Liver (tissue), 9 donors: ENCODE measurements around the gene GABBR2. TPM values are rescaled to one million over a fixed set of nuclear protein-coding genes. Genes with fewer than 3 reads are reported as not detected.

Experiments
- DNase-seq: peaks from one replicate; pipeline ENCODE4 v3.0.0-alpha.2; 2017; ENCODE audit warnings: low spot score
- H3K27ac ChIP-seq, 2 donors: one replicate each; pipeline ENCODE4 v1.7.0; 2013; ENCODE audit warnings: inconsistent platforms in 2 of 2, low read length in 2 of 2, control low read depth in 1 of 2, low read depth in 1 of 2, mild to moderate bottlenecking in 1 of 2
- H3K27me3 ChIP-seq, 4 donors: one replicate each; pipeline versions ENCODE4 v1.6.1 to v1.7.0; 2013; ENCODE audit warnings: low read length in 3 of 4, inconsistent platforms in 1 of 4, mild to moderate bottlenecking in 1 of 4, moderate library complexity in 1 of 4; ENCODE audit not compliant: control insufficient read depth in 4 of 4, insufficient read depth in 4 of 4
- H3K36me3 ChIP-seq, 4 donors: one replicate each; pipeline versions ENCODE4 v1.6.1 to v1.7.0; 2013; ENCODE audit warnings: low read length in 3 of 4, mild to moderate bottlenecking in 3 of 4, low read depth in 1 of 4, moderate library complexity in 1 of 4; ENCODE audit not compliant: control insufficient read depth in 4 of 4, insufficient read depth in 3 of 4
- H3K4me1 ChIP-seq, 4 donors: one replicate each; pipeline versions ENCODE4 v1.6.1 to v1.7.0; 2013; ENCODE audit warnings: low read length in 3 of 4, mild to moderate bottlenecking in 3 of 4, moderate library complexity in 1 of 4; ENCODE audit not compliant: control insufficient read depth in 4 of 4, insufficient read depth in 4 of 4
- H3K4me3 ChIP-seq, 3 donors: one replicate each; pipeline versions ENCODE4 v1.6.1 to v1.7.0; 2013; ENCODE audit warnings: low read length in 3 of 3, control low read depth in 1 of 3, low read depth in 1 of 3, mild to moderate bottlenecking in 1 of 3
- H3K9ac ChIP-seq, 2 donors: one replicate each; pipeline ENCODE4 v1.7.0; 2013; ENCODE audit warnings: low read length in 2 of 2, mild to moderate bottlenecking in 2 of 2, moderate library complexity in 2 of 2, control low read depth in 1 of 2, low read depth in 1 of 2
- H3K9me3 ChIP-seq, 4 donors: one replicate each; pipeline versions ENCODE4 v1.6.1 to v1.7.0; 2013; ENCODE audit warnings: low read length in 3 of 4; ENCODE audit not compliant: control insufficient read depth in 4 of 4
- EGR1 ChIP-seq, 2 donors: IDR thresholded peaks; 2 replicates each; pipeline ENCODE4 v1.6.1; 2016 to 2018; ENCODE audit warnings: antibody characterized with exemption in 2 of 2, low read depth in 2 of 2
- FOXA2 ChIP-seq: IDR thresholded peaks from 2 replicates; pipeline ENCODE4 v1.6.1; 2016; ENCODE audit warnings: antibody characterized with exemption
- GABPA ChIP-seq, 2 donors: IDR thresholded peaks in 1 of 2; conservative IDR thresholded peaks in 1 of 2; 2 replicates each; pipeline ENCODE4 v1.6.1; 2016; ENCODE audit warnings: antibody characterized with exemption in 2 of 2, mild to moderate bottlenecking in 1 of 2, moderate library complexity in 1 of 2
- HNF4A ChIP-seq, 2 donors: conservative IDR thresholded peaks; 2 replicates each; pipeline ENCODE4 v1.6.1; 2016; ENCODE audit warnings: antibody characterized with exemption in 2 of 2, mild to moderate bottlenecking in 2 of 2
- NR2F2 ChIP-seq: IDR thresholded peaks from 2 replicates; pipeline ENCODE4 v1.6.1; 2016; ENCODE audit warnings: antibody characterized with exemption
- RAD21 ChIP-seq, 2 donors: IDR thresholded peaks; 2 replicates each; pipeline ENCODE4 v1.6.1; 2016; ENCODE audit warnings: antibody characterized with exemption in 2 of 2, mild to moderate bottlenecking in 2 of 2
- RXRA ChIP-seq, 2 donors: IDR thresholded peaks; 2 replicates each; pipeline ENCODE4 v1.6.1; 2017 to 2018; ENCODE audit warnings: antibody characterized with exemption in 2 of 2, mild to moderate bottlenecking in 1 of 2
- SP1 ChIP-seq: IDR thresholded peaks from 2 replicates; pipeline ENCODE4 v1.6.1; 2018; ENCODE audit warnings: antibody characterized with exemption, mild to moderate bottlenecking
- YY1 ChIP-seq: IDR thresholded peaks from 2 replicates; pipeline ENCODE4 v1.6.1; 2016; ENCODE audit warnings: antibody characterized with exemption, mild to moderate bottlenecking
- WGBS: extraction: QIAGEN DNeasy Blood & Tissue Kit; methylation state at CpG from one replicate; pipeline ENCODE4 v1.1.7; 2013; 5-methylcytosine and 5-hydroxymethylcytosine counted together
- polyA plus RNA-seq, 2 donors: library from polyadenylated mRNA; stranded (reverse) in 1 of 2; unstranded in 1 of 2; fragments of 200-250 nt in 1 of 2; fragments of >200 nt in 1 of 2; fragmentation: Nextera tagmentation in 1 of 2; extraction: Ambion mirVana in 1 of 2; gene quantifications; one replicate each; pipeline versions ENCODE4 v1.2.1 to v1.2.3, GENCODE V29; 2013 to 2015
- total RNA-seq, 2 donors: library from RNA; depleted of rRNA; stranded (reverse); fragments of >200 nt; gene quantifications; one replicate each; pipeline ENCODE4 v1.2.3, GENCODE V29; 2014
- TF ChIP-seq, protein P1 (sequence below): IDR thresholded peaks from 2 replicates; pipeline ENCODE4 v1.6.1; 2016; ENCODE audit warnings: antibody characterized with exemption, mild to moderate bottlenecking
- TF ChIP-seq, protein P2 (sequence below): IDR thresholded peaks from 2 replicates; pipeline ENCODE4 v1.6.1; 2016; ENCODE audit warnings: antibody characterized with exemption
- TF ChIP-seq, protein P3 (sequence below): fragments of 150-350 bp; IDR thresholded peaks from 2 replicates; pipeline ENCODE4 v1.5.1; 2017; ENCODE audit warnings: improper control_type of control experiment, low read depth, low read length; ENCODE audit not compliant: missing input control
- TF ChIP-seq, protein P4 (sequence below): IDR thresholded peaks from 2 replicates; pipeline ENCODE4 v1.6.1; 2016; ENCODE audit warnings: antibody characterized with exemption
- donor health status: healthy.
- donor health status: healthy.
- donor health status: healthy.
- donor health status: healthy.
- donor health status: healthy.

GABBR2 gene
- total and polyA plus RNA-seq, 4 donors = 0.03 to 0.23 (median 0.08) TPM; not detected in 1

DNA sequence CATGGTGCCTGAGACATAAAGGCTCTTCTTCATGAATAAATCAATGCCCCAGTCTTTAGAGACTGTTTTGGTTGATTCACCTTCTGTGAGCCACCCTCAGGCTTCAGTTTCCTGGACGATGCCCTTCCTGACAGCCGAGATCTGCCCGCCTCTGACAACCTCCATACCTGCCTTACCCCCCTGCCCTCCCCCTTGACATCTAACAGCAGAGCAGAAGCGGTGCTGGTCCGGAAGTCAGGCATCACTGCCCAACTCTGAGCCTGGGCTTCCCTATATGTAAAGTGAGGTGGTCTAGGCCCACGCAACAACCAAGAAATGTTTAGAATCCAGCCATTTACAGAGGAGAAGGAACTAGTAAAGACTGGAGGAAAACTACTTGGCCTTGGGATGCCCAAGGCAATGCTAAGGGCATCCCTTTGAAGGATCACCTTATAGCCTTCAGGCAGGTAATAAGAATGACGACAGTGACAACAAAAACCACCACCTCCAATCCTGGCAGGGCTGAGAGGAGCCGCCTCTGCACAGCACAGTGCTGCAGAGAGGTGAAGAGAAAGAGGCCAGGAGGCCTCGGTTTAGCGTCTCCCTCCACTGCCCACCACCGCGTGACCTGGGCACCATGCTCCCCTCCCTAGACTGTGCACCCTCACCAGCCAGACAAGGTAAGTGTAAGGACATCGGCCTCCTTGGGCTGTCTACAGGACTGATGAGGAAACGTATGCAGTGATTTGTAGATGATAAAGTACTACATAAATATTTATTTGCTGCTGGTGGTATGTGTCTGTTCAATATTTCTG is 35.3 kb upstream of the GABBR2 start (continued):
- TF ChIP-seq EGR1 (IDR thresholded peaks at IDR 0.05; ENCODE audit: low read depth in 2 of 2) = no peak
- no peak for TF ChIP-seq YY1
- no peak for TF ChIP-seq HNF4A (conservative IDR thresholded peaks at IDR 0.05)
- no peak for TF ChIP-seq RXRA (IDR thresholded peaks at IDR 0.05)
- TF ChIP-seq, protein P1, sequence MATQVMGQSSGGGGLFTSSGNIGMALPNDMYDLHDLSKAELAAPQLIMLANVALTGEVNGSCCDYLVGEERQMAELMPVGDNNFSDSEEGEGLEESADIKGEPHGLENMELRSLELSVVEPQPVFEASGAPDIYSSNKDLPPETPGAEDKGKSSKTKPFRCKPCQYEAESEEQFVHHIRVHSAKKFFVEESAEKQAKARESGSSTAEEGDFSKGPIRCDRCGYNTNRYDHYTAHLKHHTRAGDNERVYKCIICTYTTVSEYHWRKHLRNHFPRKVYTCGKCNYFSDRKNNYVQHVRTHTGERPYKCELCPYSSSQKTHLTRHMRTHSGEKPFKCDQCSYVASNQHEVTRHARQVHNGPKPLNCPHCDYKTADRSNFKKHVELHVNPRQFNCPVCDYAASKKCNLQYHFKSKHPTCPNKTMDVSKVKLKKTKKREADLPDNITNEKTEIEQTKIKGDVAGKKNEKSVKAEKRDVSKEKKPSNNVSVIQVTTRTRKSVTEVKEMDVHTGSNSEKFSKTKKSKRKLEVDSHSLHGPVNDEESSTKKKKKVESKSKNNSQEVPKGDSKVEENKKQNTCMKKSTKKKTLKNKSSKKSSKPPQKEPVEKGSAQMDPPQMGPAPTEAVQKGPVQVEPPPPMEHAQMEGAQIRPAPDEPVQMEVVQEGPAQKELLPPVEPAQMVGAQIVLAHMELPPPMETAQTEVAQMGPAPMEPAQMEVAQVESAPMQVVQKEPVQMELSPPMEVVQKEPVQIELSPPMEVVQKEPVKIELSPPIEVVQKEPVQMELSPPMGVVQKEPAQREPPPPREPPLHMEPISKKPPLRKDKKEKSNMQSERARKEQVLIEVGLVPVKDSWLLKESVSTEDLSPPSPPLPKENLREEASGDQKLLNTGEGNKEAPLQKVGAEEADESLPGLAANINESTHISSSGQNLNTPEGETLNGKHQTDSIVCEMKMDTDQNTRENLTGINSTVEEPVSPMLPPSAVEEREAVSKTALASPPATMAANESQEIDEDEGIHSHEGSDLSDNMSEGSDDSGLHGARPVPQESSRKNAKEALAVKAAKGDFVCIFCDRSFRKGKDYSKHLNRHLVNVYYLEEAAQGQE = no peak

DNA sequence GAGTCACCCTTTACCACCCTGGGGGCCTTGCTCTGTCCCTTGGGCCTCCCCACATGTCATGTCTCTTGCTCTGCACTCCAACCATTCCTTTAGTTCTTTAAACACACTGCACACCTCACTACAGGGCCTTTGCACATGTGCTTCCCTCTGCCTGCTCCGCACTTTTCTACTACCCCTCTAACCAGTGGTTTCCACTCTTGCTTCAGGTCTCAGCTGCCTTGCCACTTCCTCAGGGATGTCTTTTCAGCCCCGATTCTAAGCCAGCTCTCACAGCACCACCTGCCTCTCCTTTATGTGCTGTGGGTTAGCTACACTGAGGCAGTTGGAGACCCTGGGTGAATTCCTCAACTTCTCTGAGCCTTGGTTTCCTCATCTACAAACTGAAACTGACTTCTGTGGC is 34.6 kb upstream of the GABBR2 start:
- Histone ChIP-seq H3K36me3 (peaks cover 0 to 6% (median 3%) of the 10 kb centered on the region in 4 donors), H3K4me1 (no peaks in the 10 kb centered on the region), H3K4me3 (no peak overlapping the region), H3K27ac (no peak overlapping the region), H3K9ac (no peak overlapping the region), H3K9me3 (no peaks in the 10 kb centered on the region), H3K27me3 (no peaks in the 10 kb centered on the region)
- WGBS = 92% methylated on average over 2 of the region's 2 CpGs
- DNase-seq = no peak
- TF ChIP-seq FOXA2 = no peak
- TF ChIP-seq RAD21 (IDR thresholded peaks at IDR 0.05) = no peak
- TF ChIP-seq NR2F2 = no peak
- TF ChIP-seq, protein P2, sequence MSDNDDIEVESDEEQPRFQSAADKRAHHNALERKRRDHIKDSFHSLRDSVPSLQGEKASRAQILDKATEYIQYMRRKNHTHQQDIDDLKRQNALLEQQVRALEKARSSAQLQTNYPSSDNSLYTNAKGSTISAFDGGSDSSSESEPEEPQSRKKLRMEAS = no peak
- TF ChIP-seq, protein P3, sequence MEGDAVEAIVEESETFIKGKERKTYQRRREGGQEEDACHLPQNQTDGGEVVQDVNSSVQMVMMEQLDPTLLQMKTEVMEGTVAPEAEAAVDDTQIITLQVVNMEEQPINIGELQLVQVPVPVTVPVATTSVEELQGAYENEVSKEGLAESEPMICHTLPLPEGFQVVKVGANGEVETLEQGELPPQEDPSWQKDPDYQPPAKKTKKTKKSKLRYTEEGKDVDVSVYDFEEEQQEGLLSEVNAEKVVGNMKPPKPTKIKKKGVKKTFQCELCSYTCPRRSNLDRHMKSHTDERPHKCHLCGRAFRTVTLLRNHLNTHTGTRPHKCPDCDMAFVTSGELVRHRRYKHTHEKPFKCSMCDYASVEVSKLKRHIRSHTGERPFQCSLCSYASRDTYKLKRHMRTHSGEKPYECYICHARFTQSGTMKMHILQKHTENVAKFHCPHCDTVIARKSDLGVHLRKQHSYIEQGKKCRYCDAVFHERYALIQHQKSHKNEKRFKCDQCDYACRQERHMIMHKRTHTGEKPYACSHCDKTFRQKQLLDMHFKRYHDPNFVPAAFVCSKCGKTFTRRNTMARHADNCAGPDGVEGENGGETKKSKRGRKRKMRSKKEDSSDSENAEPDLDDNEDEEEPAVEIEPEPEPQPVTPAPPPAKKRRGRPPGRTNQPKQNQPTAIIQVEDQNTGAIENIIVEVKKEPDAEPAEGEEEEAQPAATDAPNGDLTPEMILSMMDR = no peak
- no peak for TF ChIP-seq GABPA (IDR thresholded peaks at IDR 0.05 in 1 of 2, conservative IDR thresholded peaks at IDR 0.05 in 1 of 2)
- TF ChIP-seq SP1 = no peak
- TF ChIP-seq, protein P4, sequence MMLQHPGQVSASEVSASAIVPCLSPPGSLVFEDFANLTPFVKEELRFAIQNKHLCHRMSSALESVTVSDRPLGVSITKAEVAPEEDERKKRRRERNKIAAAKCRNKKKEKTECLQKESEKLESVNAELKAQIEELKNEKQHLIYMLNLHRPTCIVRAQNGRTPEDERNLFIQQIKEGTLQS = no peak
- no peak for TF ChIP-seq RXRA (IDR thresholded peaks at IDR 0.05)
